GM13977 (cell line): Measurements from ENCODE around the gene MISP.

Experiments used
- DNase-seq: peaks from one replicate; pipeline ENCODE4 v3.0.0; 2012; ENCODE audit warnings: low spot score
- CTCF ChIP-seq: IDR thresholded peaks from 2 replicates; pipeline ENCODE4 v1.5.1; 2012; ENCODE audit warnings: mild to moderate bottlenecking, control low read depth; ENCODE audit not compliant: insufficient read depth; ENCODE audit errors: extremely low read depth, missing control alignments
- in situ Hi-C: fragments of 300-500 bp; cut with MboI; formaldehyde crosslinking; loops from one replicate; pipeline ENCODE4 v1.12.0; 2022; ENCODE audit warnings: low sequenced_read_pairs, low pct_unique_long_range_greater_than_20kb, mixed read lengths, inconsistent platforms; ENCODE audit not compliant: unreplicated experiment

MISP gene

GRCh38 chr19:747432-748273, 3.3 kb upstream of the MISP start:
- DNase-seq: no peak
- TF ChIP-seq CTCF: no peak
- in situ Hi-C loops: loop anchor here (25.0 kb wide), 1 partner anchor 160 kb away; the partner anchor contains the start of gene HCN2

GRCh38 chr19:748274-748598, 2.7 kb upstream of the MISP start:
- no peak for TF ChIP-seq CTCF
- no peak for DNase-seq
- in situ Hi-C loops: loop anchor here (25.0 kb wide), 1 partner anchor 161 kb away; the partner anchor contains the start of gene HCN2

GRCh38 chr19:749811-750210, 1.1 kb upstream of the MISP start:
- no peak for DNase-seq
- in situ Hi-C loops: loop anchor here (25.0 kb wide), 1 partner anchor 163 kb away; the partner anchor contains the start of gene HCN2
- no peak for TF ChIP-seq CTCF

- no peak for TF ChIP-seq CTCF
- in situ Hi-C loops: no loop called here
- no peak for DNase-seq
These were observed 809 bp downstream of the MISP start for GRCh38 chr19:751501-752341.

- no peak for TF ChIP-seq CTCF
- in situ Hi-C loops: no loop called here
- DNase-seq: no peak
These were observed 2.0 kb downstream of the MISP start for GRCh38 chr19:752652-753517.

- no peak for TF ChIP-seq CTCF
- DNase-seq: no peak
- in situ Hi-C loops: no loop called here
These were observed 3.6 kb downstream of the MISP start for GRCh38 chr19:754530-754929.
